Esophagus squamous epithelium (tissue), 5 donors: ENCODE results near the gene RAD51D. TPM values are rescaled to one million over a fixed set of nuclear protein-coding genes. Genes with fewer than 3 reads are reported as not detected.

ENCODE experiments used
- DNase-seq: peaks from one replicate; lab custom pipeline; 2025; lab: John Stamatoyannopoulos, UW
- H3K27ac ChIP-seq, 4 donors: fragments of 200-600 bp; sonication (generic); one replicate each; pipeline ENCODE4 v1.5.1; 2016 to 2019; ENCODE audit warnings: mild to moderate bottlenecking in 1 of 4
- H3K27me3 ChIP-seq, 4 donors: fragments of 200-600 bp; sonication (generic); 1 replicate in 3 of 4; 2 replicates in 1 of 4; pipeline versions ENCODE4 v1.5.1 to v1.6.0; 2017 to 2021; ENCODE audit warnings: antibody characterized with exemption in 1 of 4
- H3K36me3 ChIP-seq, 3 donors: fragments of 200-600 bp; sonication (generic); one replicate each; pipeline ENCODE4 v1.5.1; 2016 to 2019
- H3K4me1 ChIP-seq, 3 donors: fragments of 200-600 bp; sonication (generic); one replicate each; pipeline ENCODE4 v1.5.1; 2017 to 2019
- H3K4me3 ChIP-seq, 4 donors: fragments of 200-600 bp; sonication (generic); 1 replicate in 3 of 4; 2 replicates in 1 of 4; pipeline ENCODE4 v1.5.1; 2016 to 2019; ENCODE audit warnings: mild to moderate bottlenecking in 2 of 4, moderate library complexity in 1 of 4
- H3K9me3 ChIP-seq, 3 donors: fragments of 200-600 bp; sonication (generic); one replicate each; pipeline ENCODE4 v1.5.1; 2016 to 2019
- CTCF ChIP-seq, 6 experiments: fragments of 450-650 bp in 4 of 6; fragments of 200-600 bp in 2 of 6; sonication (generic) in 2 of 6; IDR thresholded peaks; one replicate each; pipeline ENCODE4 v1.5.1; 2016 to 2019; ENCODE audit warnings: antibody characterized with exemption in 6 of 6, mild to moderate bottlenecking in 4 of 6, moderate library complexity in 4 of 6
- POLR2A ChIP-seq, 4 donors: fragments of 450-650 bp; IDR thresholded peaks; one replicate each; pipeline ENCODE4 v1.6.1; 2017; ENCODE audit warnings: antibody characterized with exemption in 4 of 4, mild to moderate bottlenecking in 4 of 4, moderate library complexity in 3 of 4
- WGBS, 2 donors: methylation state at CpG; one replicate each; pipeline ENCODE4 v1.1.5; 2018; 5-methylcytosine and 5-hydroxymethylcytosine counted together
- intact Hi-C: fragments of 100-400 bp; cut with DNase I; formaldehyde crosslinking; loops from one replicate; pipeline ENCODE4 v1.15.0; 2022
- total RNA-seq, 4 donors: library from RNA; depleted of rRNA; stranded (reverse); fragments of >200 nt; gene quantifications; one replicate each; pipeline ENCODE4 v1.1.0, GENCODE V29; 2016
- donor health status: DM: yes; HTN: yes; CAD: no.

Gene RAD51D
- total RNA-seq, 4 donors from 2014 or later, result 2.4 to 7.1 (median 6.0) TPM

GRCh38 chr17:35141681-35142466, 22.2 kb upstream of the RAD51D start, which contains the start of gene NLE1:
NLE1 (minus strand) TSS chr17:35142303; CDS start chr17:35142275, 28 bp downstream.
- H3K27ac ChIP-seq, result peak within 1 kb of the TSS; percentile 22 to 68 (median 48)
- H3K4me3 ChIP-seq, result peak within 1 kb of the TSS; percentile 70 to 89 (median 83)

GRCh38 chr17:35138218-35138617, 18.6 kb upstream of the RAD51D start:
- H3K27me3 ChIP-seq, result no peaks in the 10 kb centered on the region
- no peak overlapping the region for H3K27ac ChIP-seq
- no peaks in the 10 kb centered on the region for H3K9me3 ChIP-seq
- intact Hi-C loops, result no loop called here
- no peak for TF ChIP-seq POLR2A (IDR thresholded peaks at IDR 0.05)
- no peak for TF ChIP-seq CTCF (IDR thresholded peaks at IDR 0.05)
- DNase-seq, result no peak
- H3K4me3 ChIP-seq, result no peak overlapping the region
- H3K4me1 ChIP-seq, result peaks cover 0 to 27% (median 7%) of the 10 kb centered on the region in 3 donors
- H3K36me3 ChIP-seq, result peaks cover 29 to 68% (median 31%) of the 10 kb centered on the region in 3 donors
- 91 to 92% methylated on average over 6 of the region's 6 CpGs for WGBS, 2 donors

More at GRCh38 chr17:35141681-35142466, 22.2 kb upstream of the RAD51D start, which contains the start of gene NLE1:
- TF ChIP-seq CTCF (IDR thresholded peaks at IDR 0.05) (peak; percentile 87 to 97 (median 92)), POLR2A (IDR thresholded peaks at IDR 0.05) (no peak)
- Histone ChIP-seq H3K4me1 (peaks cover 0 to 27% (median 7%) of the 10 kb centered on the region in 3 donors), H3K9me3 (no peaks in the 10 kb centered on the region), H3K36me3 (peaks cover 3 to 31% (median 13%) of the 10 kb centered on the region in 3 donors), H3K27me3 (no peaks in the 10 kb centered on the region)
- intact Hi-C loops, result loop anchor here (10.0 kb wide), 1 partner anchor 73 kb away; no protein-coding TSS in a partner anchor
- no peak for DNase-seq
- WGBS, 2 donors, result 0 to 2% methylated on average over 16 to 20 of the region's 65 CpGs

- Histone ChIP-seq H3K27me3 (no peaks in the 10 kb centered on the region), H3K4me3 (no peak overlapping the region), H3K9me3 (no peaks in the 10 kb centered on the region), H3K36me3 (peaks cover 43 to 96% (median 44%) of the 10 kb centered on the region in 3 donors), H3K4me1 (peaks cover 0 to 7% (median 0%) of the 10 kb centered on the region in 3 donors), H3K27ac (no peak overlapping the region)
- DNase-seq, result no peak
- WGBS, 2 donors, result 79 to 83% methylated on average over 6 of the region's 6 CpGs
- intact Hi-C loops, result no loop called here
- TF ChIP-seq POLR2A (IDR thresholded peaks at IDR 0.05), result no peak
- no peak for TF ChIP-seq CTCF (IDR thresholded peaks at IDR 0.05)
Observed at GRCh38 chr17:35135322-35135721, 15.7 kb upstream of the RAD51D start.

GRCh38 chr17:35132816-35133550, 13.3 kb upstream of the RAD51D start:
- intact Hi-C loops, result no loop called here
- no peak for DNase-seq
- WGBS, 2 donors, result 85 to 91% methylated on average over 9 to 13 of the region's 22 CpGs

More at GRCh38 chr17:35132816-35133550, 13.3 kb upstream of the RAD51D start:
- TF ChIP-seq CTCF (IDR thresholded peaks at IDR 0.05) (no peak), POLR2A (IDR thresholded peaks at IDR 0.05) (no peak)
- H3K4me1 ChIP-seq, result peaks cover 0 to 5% (median 0%) of the 10 kb centered on the region in 3 donors
- peaks cover 40 to 75% (median 44%) of the 10 kb centered on the region in 3 donors for H3K36me3 ChIP-seq
- no peak overlapping the region for H3K27ac ChIP-seq
- H3K4me3 ChIP-seq, result no peak overlapping the region
- H3K27me3 ChIP-seq, result no peaks in the 10 kb centered on the region
- no peaks in the 10 kb centered on the region for H3K9me3 ChIP-seq
